ENCODE measurements around the gene KANK4. TPM values are rescaled to one million over a fixed set of nuclear protein-coding genes. Genes with fewer than 3 reads are reported as not detected.

Gene KANK4
- total RNA-seq, 4 donors from 2014 or later: 0.16 TPM; not detected in 3

DNA sequence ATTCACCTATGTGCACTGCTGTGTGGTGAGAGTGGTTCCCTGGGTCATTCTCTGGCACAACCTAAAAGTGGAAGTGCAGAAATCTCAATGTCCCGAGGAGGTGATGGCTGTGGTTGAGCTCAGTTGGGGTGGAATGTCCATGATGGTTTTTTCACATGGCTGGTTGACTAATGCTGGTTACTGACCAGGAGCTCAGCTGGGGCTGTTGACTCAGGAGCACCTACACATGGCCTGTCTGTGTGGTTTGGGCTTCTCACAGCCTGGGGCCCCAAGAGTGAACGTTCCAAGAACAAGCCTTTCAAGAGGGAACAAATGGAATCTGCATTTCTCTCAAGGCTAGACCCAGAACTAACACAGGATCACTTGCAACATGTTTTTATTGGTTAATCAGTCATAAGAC, 6.4 kb upstream of the KANK4 start:
- intact Hi-C loops (cut with DNase I; ENCODE audit: low total_unique reads): no loop called here
- H3K4me1 ChIP-seq: no peaks in the 10 kb centered on the region
- H3K36me3 ChIP-seq: no peaks in the 10 kb centered on the region
- H3K27me3 ChIP-seq: peaks cover 0 to 9% (median 0%) of the 10 kb centered on the region in 3 donors
- no peak overlapping the region for H3K27ac ChIP-seq
- H3K4me3 ChIP-seq: no peak overlapping the region
- DNase-seq (no peak), ATAC-seq (no peak)
- no peaks in the 10 kb centered on the region for H3K9me3 ChIP-seq
- TF ChIP-seq, protein P1, sequence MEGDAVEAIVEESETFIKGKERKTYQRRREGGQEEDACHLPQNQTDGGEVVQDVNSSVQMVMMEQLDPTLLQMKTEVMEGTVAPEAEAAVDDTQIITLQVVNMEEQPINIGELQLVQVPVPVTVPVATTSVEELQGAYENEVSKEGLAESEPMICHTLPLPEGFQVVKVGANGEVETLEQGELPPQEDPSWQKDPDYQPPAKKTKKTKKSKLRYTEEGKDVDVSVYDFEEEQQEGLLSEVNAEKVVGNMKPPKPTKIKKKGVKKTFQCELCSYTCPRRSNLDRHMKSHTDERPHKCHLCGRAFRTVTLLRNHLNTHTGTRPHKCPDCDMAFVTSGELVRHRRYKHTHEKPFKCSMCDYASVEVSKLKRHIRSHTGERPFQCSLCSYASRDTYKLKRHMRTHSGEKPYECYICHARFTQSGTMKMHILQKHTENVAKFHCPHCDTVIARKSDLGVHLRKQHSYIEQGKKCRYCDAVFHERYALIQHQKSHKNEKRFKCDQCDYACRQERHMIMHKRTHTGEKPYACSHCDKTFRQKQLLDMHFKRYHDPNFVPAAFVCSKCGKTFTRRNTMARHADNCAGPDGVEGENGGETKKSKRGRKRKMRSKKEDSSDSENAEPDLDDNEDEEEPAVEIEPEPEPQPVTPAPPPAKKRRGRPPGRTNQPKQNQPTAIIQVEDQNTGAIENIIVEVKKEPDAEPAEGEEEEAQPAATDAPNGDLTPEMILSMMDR (IDR thresholded peaks at IDR 0.05 in 4 of 5, conservative IDR thresholded peaks at IDR 0.05 in 1 of 5): no peak
- TF ChIP-seq POLR2A (IDR thresholded peaks at IDR 0.05): no peak
- in situ Hi-C loops (cut with MboI; ENCODE audit: low sequenced_read_pairs in 4 of 4): no loop called here

DNA sequence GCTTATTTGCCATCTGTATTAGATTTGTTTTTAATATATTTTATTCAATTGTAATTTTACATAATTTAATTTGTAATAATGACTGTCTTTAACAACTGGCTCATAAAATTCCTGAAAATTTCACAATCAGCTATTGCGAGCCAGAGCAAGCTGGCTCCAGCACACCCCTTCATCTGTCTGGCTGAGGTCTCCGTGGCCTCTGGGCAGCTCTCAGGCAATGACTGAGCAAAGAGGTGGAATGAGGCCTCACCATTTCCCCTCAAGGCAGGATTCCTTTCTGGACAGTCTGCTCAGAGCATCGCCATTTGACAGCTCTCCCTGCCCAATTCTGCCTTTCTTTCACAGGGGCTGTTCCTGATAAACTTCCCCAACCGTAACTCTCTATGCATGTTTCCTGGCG, 5.8 kb upstream of the KANK4 start:
- Histone ChIP-seq H3K4me3 (no peak overlapping the region), H3K4me1 (no peaks in the 10 kb centered on the region), H3K9me3 (no peaks in the 10 kb centered on the region), H3K36me3 (no peaks in the 10 kb centered on the region), H3K27ac (no peak overlapping the region), H3K27me3 (peaks cover 0 to 9% (median 0%) of the 10 kb centered on the region in 3 donors)
- peak in 1 of 2 donors; percentile 49 for ATAC-seq
- in situ Hi-C loops (cut with MboI; ENCODE audit: low sequenced_read_pairs in 4 of 4) (no loop called here), intact Hi-C loops (cut with DNase I; ENCODE audit: low total_unique reads) (no loop called here)
- DNase-seq: peak; percentile 12 to 17
- TF ChIP-seq, protein P1 (IDR thresholded peaks at IDR 0.05 in 4 of 5, conservative IDR thresholded peaks at IDR 0.05 in 1 of 5): no peak
- no peak for TF ChIP-seq POLR2A (IDR thresholded peaks at IDR 0.05)

DNA sequence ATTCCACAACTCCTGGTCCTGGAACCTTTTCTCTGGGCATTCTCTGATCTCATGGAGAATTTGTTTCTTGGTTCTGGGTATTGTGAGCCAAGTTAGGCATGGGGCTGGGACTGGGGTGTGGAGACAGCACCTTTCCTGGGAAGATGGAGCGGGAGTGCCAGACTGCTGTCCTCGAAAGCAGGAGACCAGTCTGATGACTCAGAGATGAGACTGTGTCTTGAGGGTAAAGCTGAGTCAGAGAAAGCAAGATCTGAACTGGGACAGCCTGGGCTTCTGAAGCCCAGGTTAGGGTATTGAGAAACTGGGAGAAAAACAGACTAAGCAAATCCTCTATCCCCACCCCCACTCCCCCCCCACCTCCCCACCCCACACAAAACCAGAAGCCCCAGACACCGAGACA, 2.2 kb upstream of the KANK4 start:
- peak; percentile 53 to 82 for ATAC-seq
- in situ Hi-C loops (cut with MboI; ENCODE audit: low sequenced_read_pairs in 4 of 4): no loop called here
- TF ChIP-seq, protein P1 (IDR thresholded peaks at IDR 0.05 in 4 of 5, conservative IDR thresholded peaks at IDR 0.05 in 1 of 5): no peak

DNA sequence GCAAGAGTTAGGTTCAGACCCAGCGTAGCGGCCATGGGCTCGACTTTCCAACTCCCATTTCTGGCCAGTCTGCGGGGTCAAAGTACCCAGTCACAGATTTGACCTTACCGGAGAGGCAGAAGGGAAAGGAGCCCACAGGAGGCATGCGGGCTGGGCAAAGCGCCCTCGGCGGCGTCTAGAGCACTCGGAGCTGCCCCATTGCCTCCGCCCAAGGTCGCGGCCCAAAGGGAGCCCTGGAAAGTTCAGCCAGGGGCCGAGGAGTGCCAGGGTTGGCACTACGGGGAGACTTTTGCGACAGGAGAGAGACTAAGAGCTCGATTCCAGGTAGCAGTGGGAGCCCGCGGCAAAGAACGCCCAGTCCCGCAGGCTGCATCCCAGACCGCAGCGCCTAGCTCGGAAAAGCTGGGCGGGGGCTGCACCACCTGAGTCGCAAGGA, 896 bp downstream of the KANK4 start:
- no peak for ATAC-seq
- in situ Hi-C loops (cut with MboI; ENCODE audit: low sequenced_read_pairs in 4 of 4) (no loop called here), intact Hi-C loops (cut with DNase I; ENCODE audit: low total_unique reads) (no loop called here)
- Histone ChIP-seq H3K27me3 (peaks cover 0 to 11% (median 11%) of the 10 kb centered on the region in 3 donors), H3K4me3 (peak overlapping the region; percentile 20 to 50 (median 40)), H3K4me1 (no peaks in the 10 kb centered on the region), H3K27ac (no peak overlapping the region), H3K9me3 (no peaks in the 10 kb centered on the region), H3K36me3 (no peaks in the 10 kb centered on the region)
- TF ChIP-seq POLR2A (IDR thresholded peaks at IDR 0.05): no peak
- TF ChIP-seq, protein P1 (IDR thresholded peaks at IDR 0.05 in 4 of 5, conservative IDR thresholded peaks at IDR 0.05 in 1 of 5): no peak
- no peak for DNase-seq

More for the DNA sequence above, 2.2 kb upstream of the KANK4 start:
- DNase-seq: no peak
- Histone ChIP-seq H3K27me3 (peaks cover 0 to 11% (median 11%) of the 10 kb centered on the region in 3 donors), H3K27ac (no peak overlapping the region), H3K4me3 (no peak overlapping the region), H3K9me3 (no peaks in the 10 kb centered on the region), H3K4me1 (no peaks in the 10 kb centered on the region), H3K36me3 (no peaks in the 10 kb centered on the region)
- intact Hi-C loops (cut with DNase I; ENCODE audit: low total_unique reads): no loop called here

Measured in gastrocnemius medialis (tissue), 4 donors.